SH-SY5Y (cell line): Measurements from ENCODE around the gene KBTBD13.

ENCODE experiments used
- GATA2 ChIP-seq: IDR thresholded peaks from 2 replicates; pipeline ENCODE4 v1.6.1; 2011; ENCODE audit warnings: mild to moderate bottlenecking, low read depth, low read length
- GATA3 ChIP-seq: IDR thresholded peaks from 2 replicates; pipeline ENCODE4 v1.6.1; 2011; ENCODE audit warnings: low read depth, mild to moderate bottlenecking, low read length, moderate library complexity

DNA sequence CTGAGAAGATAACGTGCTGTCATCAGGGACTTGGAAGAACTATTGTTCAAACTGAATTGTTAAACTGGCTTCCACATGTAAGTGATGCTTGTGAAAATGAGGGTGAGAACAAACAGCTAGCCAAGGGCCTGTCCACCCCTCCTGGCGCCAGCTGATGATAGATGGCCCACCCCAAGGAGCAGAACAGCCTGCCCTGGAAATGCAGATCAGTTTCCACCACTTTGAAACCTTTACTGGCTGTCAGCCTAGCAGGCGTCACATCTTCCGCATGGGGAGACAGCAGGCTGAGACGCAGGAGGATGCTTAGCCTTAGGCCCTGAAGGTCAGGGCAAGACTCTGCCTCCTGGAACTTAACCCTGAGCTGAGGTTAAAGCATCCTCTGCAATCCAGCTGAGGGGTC, 37.7 kb upstream of the KBTBD13 start:
- TF ChIP-seq GATA2 (no peak), GATA3 (no peak)
